ENCODE measurements around the gene BACE2.

The BACE2 gene

GRCh38 chr21:41143596-41144325, 24.2 kb upstream of the BACE2 start:
- Mint-ChIP-seq H3K27me3 (ENCODE audit: low read depth) (peaks cover 6% of the 10 kb centered on the region), H3K4me3 (no peak overlapping the region), H3K4me1 (peaks cover 24% of the 10 kb centered on the region), H3K9me3 (no peaks in the 10 kb centered on the region), H3K36me3 (ENCODE audit: low read depth) (no peaks in the 10 kb centered on the region), H3K27ac (no peak overlapping the region)
- no peak for TF ChIP-seq CTCF (IDR thresholded peaks at IDR 0.05; ENCODE audit: unreplicated experiment in 3 of 3)

- Mint-ChIP-seq H3K36me3 (ENCODE audit: low read depth) (no peaks in the 10 kb centered on the region), H3K4me1 (peaks cover 5% of the 10 kb centered on the region), H3K27ac (no peak overlapping the region), H3K9me3 (no peaks in the 10 kb centered on the region), H3K4me3 (no peak overlapping the region), H3K27me3 (ENCODE audit: low read depth) (peaks cover 9% of the 10 kb centered on the region)
- no peak for TF ChIP-seq CTCF (IDR thresholded peaks at IDR 0.05; ENCODE audit: unreplicated experiment in 3 of 3)
These were observed 20.6 kb upstream of the BACE2 start for GRCh38 chr21:41147096-41147978.

GRCh38 chr21:41147979-41148355, 20.0 kb upstream of the BACE2 start:
- TF ChIP-seq CTCF (IDR thresholded peaks at IDR 0.05; ENCODE audit: unreplicated experiment in 3 of 3) = no peak
- Mint-ChIP-seq H3K4me3 (no peak overlapping the region), H3K27ac (no peak overlapping the region)

GRCh38 chr21:41148798-41149197, 19.2 kb upstream of the BACE2 start:
- no peaks in the 10 kb centered on the region for H3K36me3 Mint-ChIP-seq (ENCODE audit: low read depth)
- no peaks in the 10 kb centered on the region for H3K9me3 Mint-ChIP-seq
- H3K27ac Mint-ChIP-seq = no peak overlapping the region
- no peak overlapping the region for H3K4me3 Mint-ChIP-seq
- H3K27me3 Mint-ChIP-seq (ENCODE audit: low read depth) = peaks cover 13% of the 10 kb centered on the region
- H3K4me1 Mint-ChIP-seq = no peaks in the 10 kb centered on the region
- no peak for TF ChIP-seq CTCF (IDR thresholded peaks at IDR 0.05; ENCODE audit: unreplicated experiment in 3 of 3)

More at GRCh38 chr21:41147979-41148355, 20.0 kb upstream of the BACE2 start:
- no peaks in the 10 kb centered on the region for H3K4me1 Mint-ChIP-seq
- H3K9me3 Mint-ChIP-seq = no peaks in the 10 kb centered on the region
- peaks cover 9% of the 10 kb centered on the region for H3K27me3 Mint-ChIP-seq (ENCODE audit: low read depth)
- no peaks in the 10 kb centered on the region for H3K36me3 Mint-ChIP-seq (ENCODE audit: low read depth)

- Mint-ChIP-seq H3K27ac (no peak overlapping the region), H3K27me3 (ENCODE audit: low read depth) (peaks cover 13% of the 10 kb centered on the region), H3K4me1 (no peaks in the 10 kb centered on the region), H3K4me3 (no peak overlapping the region), H3K9me3 (no peaks in the 10 kb centered on the region), H3K36me3 (ENCODE audit: low read depth) (no peaks in the 10 kb centered on the region)
- no peak for TF ChIP-seq CTCF (IDR thresholded peaks at IDR 0.05; ENCODE audit: unreplicated experiment in 3 of 3)
These were observed 18.8 kb upstream of the BACE2 start for GRCh38 chr21:41149199-41149598.
